ENCODE data around the gene PHC3.

DNA sequence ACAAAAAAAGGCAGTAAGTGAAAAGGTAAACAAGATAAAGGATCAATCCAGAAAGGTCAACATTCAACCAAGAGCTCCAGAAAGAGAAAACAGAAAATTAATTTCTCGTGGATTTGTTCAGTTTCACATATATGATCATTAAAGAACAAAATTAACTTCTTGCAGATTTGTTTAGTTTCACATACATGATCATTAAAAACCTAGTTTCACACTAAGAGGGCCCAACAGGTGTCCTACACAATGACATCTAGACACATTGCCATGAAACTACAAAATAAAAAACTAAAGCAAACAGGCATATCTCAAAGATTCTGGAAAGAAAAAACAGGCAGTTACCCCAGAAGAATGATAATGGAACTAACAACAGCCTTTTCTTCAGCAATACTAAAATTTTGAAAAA lies 22.1 kb downstream of the PHC3 start:
- TF ChIP-seq, protein P1, sequence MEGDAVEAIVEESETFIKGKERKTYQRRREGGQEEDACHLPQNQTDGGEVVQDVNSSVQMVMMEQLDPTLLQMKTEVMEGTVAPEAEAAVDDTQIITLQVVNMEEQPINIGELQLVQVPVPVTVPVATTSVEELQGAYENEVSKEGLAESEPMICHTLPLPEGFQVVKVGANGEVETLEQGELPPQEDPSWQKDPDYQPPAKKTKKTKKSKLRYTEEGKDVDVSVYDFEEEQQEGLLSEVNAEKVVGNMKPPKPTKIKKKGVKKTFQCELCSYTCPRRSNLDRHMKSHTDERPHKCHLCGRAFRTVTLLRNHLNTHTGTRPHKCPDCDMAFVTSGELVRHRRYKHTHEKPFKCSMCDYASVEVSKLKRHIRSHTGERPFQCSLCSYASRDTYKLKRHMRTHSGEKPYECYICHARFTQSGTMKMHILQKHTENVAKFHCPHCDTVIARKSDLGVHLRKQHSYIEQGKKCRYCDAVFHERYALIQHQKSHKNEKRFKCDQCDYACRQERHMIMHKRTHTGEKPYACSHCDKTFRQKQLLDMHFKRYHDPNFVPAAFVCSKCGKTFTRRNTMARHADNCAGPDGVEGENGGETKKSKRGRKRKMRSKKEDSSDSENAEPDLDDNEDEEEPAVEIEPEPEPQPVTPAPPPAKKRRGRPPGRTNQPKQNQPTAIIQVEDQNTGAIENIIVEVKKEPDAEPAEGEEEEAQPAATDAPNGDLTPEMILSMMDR (conservative IDR thresholded peaks at IDR 0.05; ENCODE audit: low read length): no peak
- TF ChIP-seq EZH2phosphoT487 (IDR thresholded peaks at IDR 0.05; ENCODE audit: borderline replicate concordance, low read depth, low read length): no peak

All from OCI-LY7 (cell line).